GM23338 (cell line): ENCODE measurements around the gene MAP3K21. TPM values are rescaled to one million over a fixed set of nuclear protein-coding genes. Genes with fewer than 3 reads are reported as not detected.

Source experiments
- ATAC-seq: fragments of 200-7000 bp; cut with Tn5 transposase; 3 replicates; pipeline ENCODE4 v1.9.1; 2020
- DNase-seq: peaks from one replicate; pipeline ENCODE4 v3.0.0-alpha.2; 2015; ENCODE audit warnings: low spot score
- H2AFZ ChIP-seq: fragments of 200-600 bp; sonication (generic); 2 replicates; pipeline ENCODE4 v1.8.0; 2016; ENCODE audit warnings: antibody characterized with exemption, mild to moderate bottlenecking, moderate library complexity
- H3F3A ChIP-seq: fragments of 200-600 bp; sonication (generic); replicated peaks from 2 replicates; pipeline ENCODE4 v1.8.0; 2017; ENCODE audit warnings: antibody characterized with exemption, mixed run types, low read depth
- H3K27ac ChIP-seq: fragments of 200-600 bp; sonication (generic); 2 replicates; pipeline ENCODE4 v1.6.1; 2016; ENCODE audit warnings: low read depth
- H3K27me3 ChIP-seq: fragments of 200-600 bp; sonication (generic); 2 replicates; pipeline ENCODE4 v1.8.0; 2016; ENCODE audit warnings: mild to moderate bottlenecking, mixed run types, moderate library complexity; ENCODE audit not compliant: insufficient read depth
- H3K36me3 ChIP-seq: fragments of 200-600 bp; sonication (generic); 2 replicates; pipeline ENCODE4 v1.8.0; 2016; ENCODE audit warnings: mild to moderate bottlenecking; ENCODE audit not compliant: insufficient read depth
- H3K4me1 ChIP-seq: fragments of 200-600 bp; sonication (generic); 2 replicates; pipeline ENCODE4 v1.8.0; 2016; ENCODE audit warnings: mild to moderate bottlenecking, moderate library complexity; ENCODE audit not compliant: insufficient read depth
- H3K4me2 ChIP-seq: fragments of 200-600 bp; sonication (generic); 2 replicates; pipeline ENCODE4 v1.7.1; 2017; ENCODE audit warnings: mixed run types
- H3K4me3 ChIP-seq: fragments of 200-600 bp; sonication (generic); 2 replicates; pipeline ENCODE4 v1.6.1; 2016; ENCODE audit warnings: mixed run types
- H3K79me2 ChIP-seq: fragments of 200-600 bp; sonication (generic); replicated peaks from 2 replicates; pipeline ENCODE4 v1.8.0; 2017; ENCODE audit warnings: mild to moderate bottlenecking; ENCODE audit not compliant: insufficient read depth
- H3K9me2 ChIP-seq: fragments of 200-600 bp; sonication (generic); 2 replicates; pipeline ENCODE4 v1.8.0; 2017; ENCODE audit not compliant: insufficient read depth
- H4K20me1 ChIP-seq: fragments of 200-600 bp; sonication (generic); replicated peaks from 2 replicates; pipeline ENCODE4 v1.8.0; 2017; ENCODE audit warnings: mild to moderate bottlenecking; ENCODE audit not compliant: insufficient read depth
- H3K27ac Mint-ChIP-seq: 2 replicates; pipeline ENCODE4 v1.8.0; 2020; ENCODE audit warnings: inconsistent platforms, mild to moderate bottlenecking, moderate library complexity, mixed read lengths
- H3K27me3 Mint-ChIP-seq: 3 replicates; pipeline ENCODE4 v1.8.0; 2022; ENCODE audit warnings: low read depth, mild to moderate bottlenecking, moderate library complexity, mixed read lengths, inconsistent platforms; ENCODE audit not compliant: insufficient read depth, poor library complexity
- H3K36me3 Mint-ChIP-seq: 3 replicates; pipeline ENCODE4 v1.8.0; 2021; ENCODE audit warnings: low read depth, mild to moderate bottlenecking, inconsistent platforms, moderate library complexity, mixed read lengths
- H3K4me1 Mint-ChIP-seq: 3 replicates; pipeline ENCODE4 v1.8.0; 2020; ENCODE audit warnings: mild to moderate bottlenecking, inconsistent platforms, mixed read lengths
- H3K4me3 Mint-ChIP-seq: 3 replicates; pipeline ENCODE4 v1.8.0; 2021; ENCODE audit warnings: moderate library complexity, mild to moderate bottlenecking, inconsistent platforms, mixed read lengths
- H3K9me3 Mint-ChIP-seq: 3 replicates; pipeline ENCODE4 v1.8.0; 2020; ENCODE audit warnings: moderate library complexity, mild to moderate bottlenecking, inconsistent platforms, mixed read lengths
- CREB1 ChIP-seq: fragments of 250-450 bp; sonication (Bioruptor Pico); IDR thresholded peaks from 2 replicates; pipeline ENCODE4 v1.5.0; 2020; ENCODE audit warnings: low read depth, mild to moderate bottlenecking, moderate library complexity
- CTCF ChIP-seq, 2 experiments: fragments of 200-600 bp in 1 of 2; sonication (generic) in 1 of 2; conservative IDR thresholded peaks; 2 replicates each; pipeline versions ENCODE4 v1.5.1 to v1.6.1; 2016 to 2017; ENCODE audit warnings: antibody characterized with exemption in 2 of 2, low read depth in 2 of 2, mild to moderate bottlenecking in 2 of 2, moderate library complexity in 1 of 2
- ETS1 ChIP-seq: IDR thresholded peaks from 2 replicates; pipeline ENCODE4 v1.6.1; 2016; ENCODE audit warnings: antibody characterized with exemption
- EZH2 ChIP-seq: fragments of 200-600 bp; sonication (generic); IDR thresholded peaks from one replicate; pipeline ENCODE4 v1.8.0; 2017; ENCODE audit warnings: antibody characterized with exemption, mild to moderate bottlenecking, low read depth; ENCODE audit not compliant: unreplicated experiment
- EZH2phosphoT487 ChIP-seq: fragments of 200-600 bp; sonication (generic); IDR thresholded peaks from one replicate; pipeline ENCODE4 v1.8.1; 2018; ENCODE audit warnings: antibody characterized with exemption; ENCODE audit not compliant: unreplicated experiment
- JUNB ChIP-seq: IDR thresholded peaks from one replicate; pipeline ENCODE4 v1.6.1; 2016; ENCODE audit warnings: antibody characterized with exemption; ENCODE audit not compliant: unreplicated experiment
- NANOG ChIP-seq: IDR thresholded peaks from 2 replicates; pipeline ENCODE4 v1.6.1; 2016; ENCODE audit warnings: antibody characterized with exemption, borderline replicate concordance
- POLR2AphosphoS5 ChIP-seq: IDR thresholded peaks from 2 replicates; pipeline ENCODE4 v1.6.1; 2016; ENCODE audit warnings: antibody characterized with exemption, low read depth
- STAT1 ChIP-seq: IDR thresholded peaks from one replicate; pipeline ENCODE4 v1.6.1; 2016; ENCODE audit warnings: antibody characterized with exemption; ENCODE audit not compliant: unreplicated experiment
- ZNF114 ChIP-seq: fragments of 250-450 bp; sonication (Bioruptor Pico); IDR thresholded peaks from 2 replicates; pipeline ENCODE4 v1.5.0; 2020; ENCODE audit warnings: mild to moderate bottlenecking, moderate library complexity
- ZNF331 ChIP-seq: fragments of 250-450 bp; sonication (Bioruptor Pico); IDR thresholded peaks from 2 replicates; pipeline ENCODE4 v1.5.0; 2020; ENCODE audit warnings: low read depth, mild to moderate bottlenecking, moderate library complexity
- ZNF462 ChIP-seq: fragments of 250-450 bp; sonication (Bioruptor Pico); IDR thresholded peaks from 2 replicates; pipeline ENCODE4 v1.5.0; 2020; ENCODE audit warnings: mild to moderate bottlenecking, moderate library complexity
- polyA plus RNA-seq: library from polyadenylated mRNA; unstranded; fragments of >200 nt; fragmentation: Nextera tagmentation; extraction: Ambion mirVana; gene quantifications from 2 replicates; pipeline ENCODE4 v1.2.1, GENCODE V29; 2016
- total RNA-seq: library from RNA; depleted of rRNA; stranded (reverse); fragments of >200 nt; shearing (Covaris generic); gene quantifications from 2 replicates; pipeline ENCODE4 v1.2.3, GENCODE V29; 2014
- TF ChIP-seq, protein P1 (sequence below): IDR thresholded peaks from one replicate; pipeline ENCODE4 v1.6.1; 2018; ENCODE audit warnings: antibody characterized with exemption; ENCODE audit not compliant: unreplicated experiment

Gene MAP3K21
- total and polyA plus RNA-seq, 2 experiments from 2014 or later = 11.7 to 40.1 TPM

DNA sequence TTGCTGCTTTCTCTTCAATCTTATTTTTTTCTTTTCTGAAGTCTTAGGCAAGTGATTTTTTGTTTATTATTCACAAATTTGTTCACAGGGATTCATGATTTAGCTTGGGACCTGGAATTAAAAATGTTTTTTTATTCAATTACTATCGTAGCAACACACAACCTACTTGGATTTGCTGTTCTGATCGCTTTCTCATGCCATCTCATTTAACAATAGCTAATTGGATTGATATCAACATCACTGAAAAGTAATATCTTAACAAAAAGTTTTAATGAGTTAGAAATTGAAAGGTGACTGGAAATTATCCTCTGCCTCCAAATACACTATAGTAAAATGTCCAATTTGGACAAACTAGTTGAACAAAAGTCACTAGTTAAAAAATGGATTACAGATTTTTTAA is 32.4 kb downstream of the MAP3K21 start:
- no peaks in the 10 kb centered on the region for H3K9me2 ChIP-seq
- H3K4me3 ChIP-seq = no peak overlapping the region
- H3K4me2 ChIP-seq = no peak overlapping the region
- no peaks in the 10 kb centered on the region for H4K20me1 ChIP-seq
- H2AFZ ChIP-seq = no peak overlapping the region
- H3K4me1 ChIP-seq = peaks cover 1% of the 10 kb centered on the region
- no peaks in the 10 kb centered on the region for H3F3A ChIP-seq
- H3K27ac Mint-ChIP-seq = no peak overlapping the region
- peaks cover 16% of the 10 kb centered on the region; the same call in 2 of the 3 replicates for H3K4me1 Mint-ChIP-seq
- no peak overlapping the region for H3K27ac ChIP-seq
- H3K27me3 Mint-ChIP-seq = peaks cover 2% of the 10 kb centered on the region
- no peaks in the 10 kb centered on the region for H3K9me3 Mint-ChIP-seq
- no peak for TF ChIP-seq CREB1
- TF ChIP-seq ZNF331 (CRISPR knock-in tag) = no peak
- TF ChIP-seq ETS1 = no peak
- TF ChIP-seq STAT1 = no peak
- no peak for TF ChIP-seq EZH2phosphoT487
- TF ChIP-seq ZNF462 (CRISPR knock-in tag) = no peak
- TF ChIP-seq JUNB = no peak
- no peak for TF ChIP-seq EZH2
- TF ChIP-seq ZNF114 (CRISPR knock-in tag) = no peak
- TF ChIP-seq POLR2AphosphoS5 = no peak
- TF ChIP-seq NANOG = no peak
- TF ChIP-seq CTCF (conservative IDR thresholded peaks at IDR 0.05; ENCODE audit: low read depth in 2 of 2) = no peak
- TF ChIP-seq, protein P1, sequence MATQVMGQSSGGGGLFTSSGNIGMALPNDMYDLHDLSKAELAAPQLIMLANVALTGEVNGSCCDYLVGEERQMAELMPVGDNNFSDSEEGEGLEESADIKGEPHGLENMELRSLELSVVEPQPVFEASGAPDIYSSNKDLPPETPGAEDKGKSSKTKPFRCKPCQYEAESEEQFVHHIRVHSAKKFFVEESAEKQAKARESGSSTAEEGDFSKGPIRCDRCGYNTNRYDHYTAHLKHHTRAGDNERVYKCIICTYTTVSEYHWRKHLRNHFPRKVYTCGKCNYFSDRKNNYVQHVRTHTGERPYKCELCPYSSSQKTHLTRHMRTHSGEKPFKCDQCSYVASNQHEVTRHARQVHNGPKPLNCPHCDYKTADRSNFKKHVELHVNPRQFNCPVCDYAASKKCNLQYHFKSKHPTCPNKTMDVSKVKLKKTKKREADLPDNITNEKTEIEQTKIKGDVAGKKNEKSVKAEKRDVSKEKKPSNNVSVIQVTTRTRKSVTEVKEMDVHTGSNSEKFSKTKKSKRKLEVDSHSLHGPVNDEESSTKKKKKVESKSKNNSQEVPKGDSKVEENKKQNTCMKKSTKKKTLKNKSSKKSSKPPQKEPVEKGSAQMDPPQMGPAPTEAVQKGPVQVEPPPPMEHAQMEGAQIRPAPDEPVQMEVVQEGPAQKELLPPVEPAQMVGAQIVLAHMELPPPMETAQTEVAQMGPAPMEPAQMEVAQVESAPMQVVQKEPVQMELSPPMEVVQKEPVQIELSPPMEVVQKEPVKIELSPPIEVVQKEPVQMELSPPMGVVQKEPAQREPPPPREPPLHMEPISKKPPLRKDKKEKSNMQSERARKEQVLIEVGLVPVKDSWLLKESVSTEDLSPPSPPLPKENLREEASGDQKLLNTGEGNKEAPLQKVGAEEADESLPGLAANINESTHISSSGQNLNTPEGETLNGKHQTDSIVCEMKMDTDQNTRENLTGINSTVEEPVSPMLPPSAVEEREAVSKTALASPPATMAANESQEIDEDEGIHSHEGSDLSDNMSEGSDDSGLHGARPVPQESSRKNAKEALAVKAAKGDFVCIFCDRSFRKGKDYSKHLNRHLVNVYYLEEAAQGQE = no peak
- H3K36me3 Mint-ChIP-seq = peaks cover 35% of the 10 kb centered on the region
- no peaks in the 10 kb centered on the region for H3K79me2 ChIP-seq
- no peak for DNase-seq
- ATAC-seq = no peak
- H3K36me3 ChIP-seq = 0 out of 2 replicates have a peak, but pooled peaks cover 3% of the 10 kb centered on the region
- H3K27me3 ChIP-seq = no peaks in the 10 kb centered on the region
- H3K4me3 Mint-ChIP-seq = no peak overlapping the region
